HL-60 (cell line): ENCODE results near the gene FAT1.

Experiments used
- CTCF ChIP-seq: IDR thresholded peaks from one replicate; pipeline ENCODE4 v1.5.1; 2011; ENCODE audit warnings: low read length, control low read depth, inconsistent platforms; ENCODE audit not compliant: insufficient read depth
- POLR2AphosphoS5 ChIP-seq: IDR thresholded peaks from 2 replicates; pipeline ENCODE4 v1.6.1; 2012; ENCODE audit warnings: low read depth
- SPI1 ChIP-seq: IDR thresholded peaks from 2 replicates; pipeline ENCODE4 v1.6.1; 2012; ENCODE audit warnings: low read depth, mild to moderate bottlenecking, borderline replicate concordance

GRCh38 chr4:186702940-186703339, 20.7 kb downstream of the FAT1 start:
- TF ChIP-seq SPI1 (no peak), CTCF (no peak), POLR2AphosphoS5 (no peak)
